DMS153 treated with DMSO at 0.1 percent for 48 hours (cell line): Measurements from ENCODE around the gene KRTAP27-1.

Source experiments
- DNase-seq: peaks from one replicate; lab custom pipeline; 2025; ENCODE audit not compliant: unreplicated experiment; lab: John Stamatoyannopoulos, UW

KRTAP27-1 gene

DNA sequence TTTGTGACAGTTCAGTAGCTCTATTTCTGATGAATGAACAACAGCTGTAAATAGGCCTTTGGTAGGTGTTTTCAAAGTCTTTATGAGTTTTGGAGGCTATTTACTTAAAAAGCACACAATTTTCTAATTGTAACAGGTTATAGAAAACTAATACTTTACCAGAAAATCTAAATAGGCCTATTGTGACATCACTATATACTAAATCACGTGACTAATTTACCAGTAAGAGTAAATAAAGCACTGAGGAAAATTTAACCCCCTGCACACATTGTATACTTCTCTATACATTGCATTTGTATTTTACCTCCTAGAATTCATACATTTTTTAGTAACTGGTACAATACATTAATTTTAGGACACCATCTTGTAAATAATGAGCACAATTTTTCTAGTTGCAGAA is 32.4 kb downstream of the KRTAP27-1 start:
- no peak for DNase-seq

DNA sequence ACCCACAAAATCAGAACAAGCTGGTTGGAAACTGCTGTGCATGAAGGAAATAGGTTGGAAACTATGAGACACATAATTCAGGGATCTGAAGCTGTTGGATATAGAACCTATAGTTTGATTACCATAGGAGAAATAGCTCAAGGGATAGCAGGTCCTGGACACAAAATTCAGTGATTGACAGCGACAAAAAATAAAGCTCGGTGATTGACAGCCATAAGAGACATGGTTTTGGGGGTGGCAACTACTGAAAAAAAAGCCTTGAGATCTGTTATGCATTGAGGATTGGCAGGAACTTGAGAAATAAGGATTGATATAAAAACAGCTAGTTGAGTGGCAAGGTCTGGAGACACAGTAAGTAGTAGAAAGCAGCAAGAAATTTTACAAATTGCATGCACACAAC is 48.3 kb downstream of the KRTAP27-1 start, which contains the start of gene KRTAP25-1:
Gene KRTAP25-1, minus strand, starts transcription at position 300 of the 400 bp plus-strand sequence. Its CDS starts 24 bp downstream, at position 276.
- no peak for DNase-seq
